Esophagus mucosa (tissue), 1 donor: ENCODE measurements around the gene WDR64. TPM values are rescaled to one million over a fixed set of nuclear protein-coding genes. Genes with fewer than 3 reads are reported as not detected.

Experiments used
- ATAC-seq: fragments of 200-7000 bp; cut with Tn5 transposase; one replicate; pipeline ENCODE4 v1.9.1; 2020
- total RNA-seq: library from RNA; stranded (reverse); gene quantifications from one replicate; pipeline ENCODE4 v1.2.4, GENCODE V29; 2023
- donor health status: DM: yes; HTN: yes; CAD: no.

The WDR64 gene
- total RNA-seq, 1 donor from 2014 or later = not detected

DNA sequence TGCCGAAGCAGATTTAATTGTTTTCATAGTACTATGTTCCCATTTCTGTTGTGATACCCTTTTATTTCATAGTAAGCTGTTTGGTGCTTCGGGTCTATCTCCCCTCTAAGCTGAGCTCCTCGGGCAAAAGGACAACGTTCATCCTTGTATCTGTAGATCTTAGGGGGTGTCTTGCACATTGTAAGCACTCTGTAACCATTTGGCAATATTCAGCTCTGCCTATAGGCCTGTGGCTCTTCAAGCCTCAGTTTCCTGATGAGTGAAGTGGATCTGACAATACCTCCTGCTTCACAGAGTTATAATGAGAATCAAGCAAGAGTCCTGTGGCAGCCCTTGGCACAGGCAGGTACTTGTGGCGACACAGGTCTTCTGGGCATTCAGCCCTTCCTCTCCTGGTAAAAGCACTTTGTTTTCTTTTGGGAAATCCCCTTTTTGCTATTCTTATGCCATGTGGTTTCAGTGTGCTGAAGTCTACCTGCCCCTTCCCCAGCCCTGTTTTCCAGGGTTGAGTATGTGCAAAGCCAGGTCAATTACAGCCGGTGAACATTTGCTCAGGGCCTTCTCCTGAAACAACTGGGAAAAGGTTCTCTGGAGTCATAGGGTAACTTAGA, 187.4 kb downstream of the WDR64 start:
- ATAC-seq = no peak

DNA sequence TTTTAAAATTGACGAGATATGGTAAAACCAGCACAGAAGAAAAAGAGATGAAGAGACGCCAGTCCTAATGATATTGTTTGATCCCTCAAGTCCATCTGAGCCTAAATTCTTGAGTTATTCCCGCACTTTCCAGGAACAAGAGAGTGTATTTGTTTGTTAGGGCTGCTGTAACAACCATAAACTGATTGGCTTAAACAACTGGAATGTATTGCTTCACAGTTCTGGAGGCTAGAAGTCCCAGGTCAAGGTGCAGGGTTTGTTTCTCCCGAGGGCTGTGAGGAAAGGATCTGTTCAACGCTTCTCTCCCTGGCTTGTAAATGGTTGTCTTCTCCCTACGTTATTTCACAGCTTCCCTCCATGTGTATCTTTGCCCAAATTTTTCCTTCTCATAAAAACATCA, 188.1 kb downstream of the WDR64 start:
- ATAC-seq = no peak

DNA sequence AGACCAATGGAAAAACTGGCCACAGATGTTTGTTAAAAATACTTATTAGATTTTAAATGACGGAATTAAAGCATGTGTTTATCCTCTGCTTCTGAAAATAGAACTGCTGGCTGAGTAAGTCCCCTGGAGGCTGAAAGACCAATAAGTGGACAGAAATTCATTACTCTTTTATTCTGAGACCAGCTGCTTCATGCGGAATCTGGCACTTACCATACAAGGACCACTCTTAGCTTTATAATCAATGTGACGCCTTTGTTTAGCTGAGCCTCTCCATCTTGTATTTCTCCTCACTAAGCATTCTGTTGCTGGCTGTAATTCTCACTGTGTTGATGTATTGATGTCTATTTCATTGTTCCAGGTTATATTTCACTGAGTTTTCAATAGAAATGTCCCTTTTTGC, 189.6 kb downstream of the WDR64 start:
- no peak for ATAC-seq

DNA sequence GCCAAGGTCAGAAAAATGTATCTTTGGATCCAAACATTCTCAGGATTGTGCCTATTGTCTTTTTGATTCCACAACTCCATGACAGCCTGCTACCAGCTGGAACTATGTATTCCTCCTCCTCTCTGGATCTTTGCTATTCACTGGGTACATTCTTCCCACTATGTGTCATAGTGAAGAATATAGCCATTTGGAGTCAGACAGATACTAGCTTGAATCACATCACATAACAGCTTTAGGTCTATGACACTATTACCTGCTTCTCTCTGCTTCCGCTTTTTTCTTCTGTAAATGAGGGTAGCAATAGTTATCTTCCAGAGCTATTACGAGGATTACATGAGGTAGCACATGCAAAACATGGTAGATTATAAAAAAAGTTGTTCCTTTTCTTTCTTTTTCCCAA, 190.5 kb downstream of the WDR64 start:
- no peak for ATAC-seq

DNA sequence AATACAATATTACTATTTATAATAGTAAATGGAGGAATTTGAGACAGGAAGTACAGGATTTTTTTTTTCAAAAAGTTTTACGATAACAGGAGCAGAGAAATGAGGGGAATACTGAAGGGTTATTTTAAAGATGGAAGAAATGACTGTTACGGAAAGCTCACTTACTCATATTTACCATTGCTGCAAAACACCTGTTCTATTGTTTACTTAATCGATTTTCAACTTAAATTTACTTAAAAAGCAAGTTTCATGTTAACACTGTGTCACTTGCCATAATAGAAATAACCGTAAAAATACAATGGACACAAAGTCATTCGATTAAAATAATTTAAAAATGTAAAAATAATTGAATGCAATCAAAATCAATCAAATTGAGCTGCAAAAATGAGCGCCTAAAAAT, 192.5 kb downstream of the WDR64 start:
- ATAC-seq = no peak

DNA sequence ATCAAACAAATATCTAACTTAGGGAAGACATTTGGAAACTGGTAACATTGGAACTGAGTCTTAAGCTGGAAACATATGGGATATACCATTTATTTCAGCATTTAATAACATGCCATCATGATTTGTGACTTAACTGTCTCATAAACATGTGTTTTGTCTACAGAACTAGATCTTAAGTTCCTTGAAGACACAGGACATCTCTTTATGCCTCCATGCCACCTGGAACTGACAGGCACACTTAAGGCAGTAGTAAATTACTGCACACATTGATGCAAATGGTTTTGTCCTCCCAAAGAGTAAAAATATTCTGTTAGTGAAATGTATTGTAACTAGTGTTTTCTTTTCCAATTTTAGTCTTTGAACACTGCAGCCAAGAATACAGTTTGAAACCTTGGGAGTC, 194.3 kb downstream of the WDR64 start:
- ATAC-seq = no peak

DNA sequence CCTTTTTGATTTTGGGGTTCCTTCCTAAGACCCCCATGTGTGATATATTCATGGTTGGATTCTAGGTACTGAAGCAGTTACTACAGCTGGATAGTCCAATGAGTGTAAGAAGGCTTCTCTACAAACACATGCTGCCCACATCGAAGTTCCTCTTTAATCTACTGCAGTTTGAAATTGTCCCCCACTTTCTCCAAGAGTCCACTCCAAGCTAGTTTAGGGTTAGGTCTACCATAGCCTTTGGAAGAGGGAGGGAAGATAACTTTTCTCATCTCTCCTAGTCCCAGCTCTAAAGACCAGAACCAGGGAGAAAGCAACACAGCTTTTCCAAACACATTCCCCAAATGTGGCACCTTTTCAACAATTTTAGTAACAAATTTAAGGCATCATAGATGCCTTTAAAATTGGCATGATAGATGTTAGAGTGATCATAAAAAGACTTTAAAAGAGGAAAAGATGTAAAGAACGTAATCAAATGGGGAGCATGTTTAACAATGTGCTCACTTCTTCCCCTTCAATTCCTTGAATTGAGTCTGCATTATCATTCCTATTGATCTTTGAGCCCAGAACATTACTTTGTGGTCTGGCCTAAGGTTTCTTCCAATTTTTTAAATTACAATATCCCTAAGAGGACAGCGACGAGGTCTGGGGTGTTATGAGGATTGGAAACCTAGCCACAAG, 194.9 kb downstream of the WDR64 start:
- no peak for ATAC-seq

DNA sequence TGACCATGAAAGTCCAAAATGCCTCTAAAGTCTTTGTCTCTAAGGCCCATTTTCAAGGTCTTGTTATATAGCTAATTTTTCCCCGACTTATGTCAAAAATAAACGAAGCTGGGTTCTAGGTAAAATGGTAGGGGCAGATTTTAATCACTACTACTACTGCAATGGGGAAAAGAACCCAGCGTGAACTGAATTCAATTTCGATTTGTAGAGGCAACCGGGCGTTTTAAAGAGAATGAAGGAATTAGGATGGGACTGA, 195.4 kb downstream of the WDR64 start:
- ATAC-seq = no peak

DNA sequence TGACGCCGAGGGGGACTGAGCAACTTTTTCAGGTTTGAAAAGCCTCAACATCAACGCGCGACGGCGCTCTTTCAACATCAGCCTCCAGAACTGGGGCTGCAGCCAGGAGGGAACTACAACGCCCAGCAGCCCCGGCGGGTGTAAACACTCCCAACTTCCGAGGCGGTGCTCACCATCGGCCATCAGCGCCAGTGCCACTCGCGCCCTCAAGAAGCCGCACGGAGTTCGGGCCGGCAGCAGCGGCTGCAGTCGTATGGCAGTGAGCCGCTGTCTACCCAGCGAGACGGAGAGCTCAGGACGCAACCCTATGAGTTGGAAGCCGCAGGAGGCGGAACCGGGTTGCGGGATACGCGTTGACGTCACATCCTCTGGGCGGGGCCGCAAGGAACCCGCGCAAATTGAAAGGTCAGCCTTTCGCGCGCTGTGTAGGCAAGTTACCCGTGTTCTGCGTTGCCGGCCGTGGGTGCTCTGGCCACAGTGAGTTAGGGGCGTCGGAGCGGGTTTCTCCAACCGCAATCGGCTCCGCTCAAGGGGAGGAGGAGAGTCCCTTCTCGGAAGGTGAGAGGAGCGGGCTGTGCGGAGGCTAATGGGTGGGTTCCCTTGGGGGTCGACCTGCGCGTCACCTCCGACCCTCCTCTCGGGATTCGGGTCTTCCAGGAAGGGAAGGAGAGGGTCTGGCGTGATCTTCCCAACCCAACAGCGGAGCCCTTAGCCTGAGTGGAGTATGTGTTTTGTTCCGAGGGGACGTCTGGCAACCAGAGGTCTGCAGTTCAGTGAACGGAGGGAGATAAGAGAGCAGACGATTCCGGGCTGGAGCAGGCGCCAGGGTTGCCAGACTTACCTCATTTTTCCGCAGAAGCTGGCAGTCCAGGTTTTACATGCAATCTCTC, 196.0 kb downstream of the WDR64 start, which contains the start of gene EXO1:
Gene EXO1 (plus strand): TSS at position 409 of the 890 bp plus-strand sequence. CDS start 2,222 bp downstream, outside the sequence.
- peak; percentile 97 for ATAC-seq

DNA sequence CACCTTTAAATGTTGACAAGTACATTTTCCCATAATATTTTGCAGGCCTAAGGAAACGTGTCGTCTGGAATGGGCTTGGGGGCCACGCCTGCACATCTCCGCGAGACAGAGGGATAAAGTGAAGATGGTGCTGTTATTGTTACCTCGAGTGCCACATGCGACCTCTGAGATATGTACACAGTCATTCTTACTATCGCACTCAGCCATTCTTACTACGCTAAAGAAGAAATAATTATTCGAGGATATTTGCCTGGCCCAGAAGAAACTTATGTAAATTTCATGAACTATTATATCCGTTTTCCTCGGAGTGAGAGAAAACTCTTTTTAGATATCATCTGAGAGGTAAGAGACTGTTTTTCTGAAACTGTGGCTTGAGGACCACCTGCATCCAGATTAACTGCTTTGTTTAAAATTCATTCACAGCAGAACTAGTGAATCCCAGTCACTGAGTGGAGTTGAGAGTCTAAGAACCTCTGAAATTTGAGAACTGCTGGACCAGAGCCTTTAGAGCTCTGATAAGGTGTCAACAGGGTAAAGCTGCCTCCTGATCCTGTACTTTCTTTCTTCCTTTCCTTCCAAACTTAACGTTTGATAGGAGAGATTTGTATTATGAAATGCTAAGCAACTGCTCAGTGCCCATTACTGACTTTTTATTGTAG, 196.7 kb downstream of the WDR64 start:
- no peak for ATAC-seq

DNA sequence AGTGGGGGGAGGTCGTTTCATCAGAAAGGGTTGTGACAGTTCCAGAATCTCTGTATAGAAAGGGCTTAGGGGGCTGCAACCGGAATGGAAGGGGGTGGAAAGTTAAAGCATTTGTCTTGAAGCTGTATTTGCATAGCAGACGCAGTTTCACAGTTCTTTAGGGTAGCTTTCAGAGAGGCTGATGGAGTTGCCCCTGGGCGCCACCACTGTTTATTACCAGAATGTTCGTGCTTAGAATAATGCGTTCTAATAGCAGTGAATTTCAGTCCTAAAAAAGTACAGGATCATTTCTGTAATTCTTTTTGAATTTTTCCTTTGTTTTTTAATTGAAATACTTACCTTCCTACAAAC, 197.2 kb downstream of the WDR64 start:
- no peak for ATAC-seq

Other genes with a start within 250 kb of the WDR64 start
- 54.8 TPM for gene FH, start 132.5 kb upstream of the WDR64 start, total RNA-seq
- 0.12 TPM for gene KMO, start 119.9 kb upstream of the WDR64 start, total RNA-seq
- 4.1 TPM for gene CHML, start 11.9 kb upstream of the WDR64 start, total RNA-seq
- gene OPN3, start 11.9 kb upstream of the WDR64 start, total RNA-seq = 11.0 TPM
- 5.1 TPM for gene EXO1, start 195.9 kb downstream of the WDR64 start, total RNA-seq